HL-60 (cell line): ENCODE results near the gene EIF3A.

Experiments
- DNase-seq, 2 experiments: peaks; one replicate each; pipeline ENCODE4 v3.0.0-alpha.2; 2010 to 2020; ENCODE audit warnings: low read depth in 1 of 2, low spot score in 1 of 2
- H3K27ac ChIP-seq: fragments of 250-450 bp; sonication (Bioruptor Pico); replicated peaks from 2 replicates; pipeline ENCODE4 v1.5.1; 2020; ENCODE audit warnings: mild to moderate bottlenecking, moderate library complexity
- H3K27me3 ChIP-seq: fragments of 250-450 bp; sonication (Bioruptor Pico); 2 replicates; pipeline ENCODE4 v1.5.1; 2021; ENCODE audit warnings: mild to moderate bottlenecking, moderate library complexity; ENCODE audit not compliant: insufficient read depth, poor library complexity, severe bottlenecking
- H3K4me3 ChIP-seq: replicated peaks from 2 replicates; pipeline ENCODE4 v1.5.1; 2011; ENCODE audit warnings: mild to moderate bottlenecking, control low read depth, low read length; ENCODE audit not compliant: insufficient read depth
- CTCF ChIP-seq: IDR thresholded peaks from one replicate; pipeline ENCODE4 v1.5.1; 2011; ENCODE audit warnings: low read length, control low read depth, inconsistent platforms; ENCODE audit not compliant: insufficient read depth
- GABPA ChIP-seq: IDR thresholded peaks from 2 replicates; pipeline ENCODE4 v1.6.1; 2012; ENCODE audit warnings: low read depth
- POLR2AphosphoS5 ChIP-seq: IDR thresholded peaks from 2 replicates; pipeline ENCODE4 v1.6.1; 2012; ENCODE audit warnings: low read depth
- REST ChIP-seq: IDR thresholded peaks from 2 replicates; pipeline ENCODE4 v1.6.1; 2012; ENCODE audit warnings: low read depth; ENCODE audit not compliant: insufficient replicate concordance
- SPI1 ChIP-seq: IDR thresholded peaks from 2 replicates; pipeline ENCODE4 v1.6.1; 2012; ENCODE audit warnings: low read depth, mild to moderate bottlenecking, borderline replicate concordance

Gene EIF3A

GRCh38 chr10:119025336-119025735 lies 55.3 kb downstream of the EIF3A start:
- Histone ChIP-seq H3K27me3 (no peaks in the 10 kb centered on the region), H3K4me3 (no peak overlapping the region), H3K27ac (no peak overlapping the region)
- DNase-seq, result no peak
- TF ChIP-seq GABPA (no peak), REST (no peak), SPI1 (no peak), CTCF (no peak), POLR2AphosphoS5 (no peak)

DNA sequence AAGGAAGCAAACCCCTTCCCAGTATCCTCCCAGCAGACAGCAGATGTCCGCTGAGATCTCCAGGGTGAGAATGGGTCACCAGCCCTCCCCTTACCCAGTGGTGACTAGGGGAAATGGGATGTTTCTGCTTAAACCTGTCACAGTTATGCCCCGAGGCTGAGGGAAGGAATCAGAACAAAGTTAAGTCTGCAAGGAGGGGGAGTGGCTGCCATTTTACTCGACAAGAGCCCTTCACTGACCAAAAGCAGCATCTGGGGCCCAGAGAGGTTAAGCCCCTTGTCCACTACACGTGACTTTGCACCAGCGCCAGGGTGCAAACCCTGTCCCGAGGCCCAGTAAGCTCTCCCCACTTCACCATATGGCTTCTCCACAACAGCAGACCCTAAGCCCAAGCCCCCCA lies 55.7 kb downstream of the EIF3A start:
- TF ChIP-seq CTCF (no peak), POLR2AphosphoS5 (no peak)
- Histone ChIP-seq H3K4me3 (no peak overlapping the region), H3K27ac (no peak overlapping the region), H3K27me3 (no peaks in the 10 kb centered on the region)
- no peak for DNase-seq

GRCh38 chr10:119023553-119023868 lies 57.1 kb downstream of the EIF3A start:
- Histone ChIP-seq H3K27me3 (no peaks in the 10 kb centered on the region), H3K27ac (no peak overlapping the region)
- TF ChIP-seq POLR2AphosphoS5 (no peak), GABPA (no peak), REST (no peak), CTCF (no peak), SPI1 (no peak)

GRCh38 chr10:119022846-119023552 lies 57.6 kb downstream of the EIF3A start:
- Histone ChIP-seq H3K27ac (no peak overlapping the region), H3K27me3 (no peaks in the 10 kb centered on the region), H3K4me3 (no peak overlapping the region)
- no peak for DNase-seq
- TF ChIP-seq SPI1 (no peak), REST (no peak), CTCF (no peak), GABPA (no peak), POLR2AphosphoS5 (no peak)

More at GRCh38 chr10:119023553-119023868, 57.1 kb downstream of the EIF3A start:
- DNase-seq, result no peak
- H3K4me3 ChIP-seq, result no peak overlapping the region
